GM12801 (cell line): ENCODE measurements around the gene EFHD1.

Source experiments
- CTCF ChIP-seq: IDR thresholded peaks from one replicate; pipeline ENCODE4 v1.5.1; 2011; ENCODE audit warnings: control low read depth; ENCODE audit not compliant: insufficient read length; ENCODE audit errors: extremely low read depth

Gene EFHD1

GRCh38 chr2:232689152-232689910 is 55.9 kb downstream of the EFHD1 start:
- TF ChIP-seq CTCF = no peak

DNA sequence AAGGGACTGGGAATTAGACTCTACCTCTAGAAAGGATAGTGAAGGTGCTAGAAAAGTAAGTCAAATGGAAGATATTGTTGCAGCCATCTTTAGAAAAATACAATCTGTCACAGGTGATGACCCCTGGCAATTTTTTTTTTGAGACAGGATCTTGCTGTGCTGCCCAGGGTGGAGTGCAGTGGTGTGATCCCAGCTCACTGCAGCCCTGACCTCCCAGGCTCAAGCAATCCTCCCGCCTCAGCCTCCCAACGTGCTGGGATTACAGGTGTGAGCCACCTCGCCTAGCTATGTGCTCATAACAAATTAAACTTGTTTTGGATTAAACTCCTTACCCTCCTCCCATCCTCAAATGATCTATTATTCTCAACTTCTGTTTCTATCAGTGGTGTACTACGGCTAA is 59.9 kb downstream of the EFHD1 start:
- TF ChIP-seq CTCF = no peak

DNA sequence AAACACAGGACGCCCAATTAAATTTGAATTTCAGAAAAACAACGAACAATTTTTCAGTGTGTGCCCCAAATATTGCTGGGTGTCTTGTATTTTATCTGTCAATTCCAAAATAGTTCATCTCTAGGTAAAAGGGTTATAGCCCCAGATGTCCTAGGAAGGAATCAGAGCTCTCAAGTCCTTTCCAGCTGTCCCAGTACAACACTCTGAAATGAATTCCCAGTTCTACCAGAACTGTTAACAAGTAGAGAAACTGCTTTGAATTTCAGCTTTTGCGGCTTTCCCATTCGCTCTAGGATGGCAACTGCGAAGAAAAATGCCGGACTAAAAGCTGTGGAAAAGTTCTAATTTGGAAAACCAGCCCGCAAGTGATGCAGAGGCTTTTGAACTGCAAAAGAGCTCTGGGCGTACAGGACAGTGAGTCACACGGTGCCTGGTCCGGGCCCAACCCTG is 63.2 kb downstream of the EFHD1 start:
- no peak for TF ChIP-seq CTCF

DNA sequence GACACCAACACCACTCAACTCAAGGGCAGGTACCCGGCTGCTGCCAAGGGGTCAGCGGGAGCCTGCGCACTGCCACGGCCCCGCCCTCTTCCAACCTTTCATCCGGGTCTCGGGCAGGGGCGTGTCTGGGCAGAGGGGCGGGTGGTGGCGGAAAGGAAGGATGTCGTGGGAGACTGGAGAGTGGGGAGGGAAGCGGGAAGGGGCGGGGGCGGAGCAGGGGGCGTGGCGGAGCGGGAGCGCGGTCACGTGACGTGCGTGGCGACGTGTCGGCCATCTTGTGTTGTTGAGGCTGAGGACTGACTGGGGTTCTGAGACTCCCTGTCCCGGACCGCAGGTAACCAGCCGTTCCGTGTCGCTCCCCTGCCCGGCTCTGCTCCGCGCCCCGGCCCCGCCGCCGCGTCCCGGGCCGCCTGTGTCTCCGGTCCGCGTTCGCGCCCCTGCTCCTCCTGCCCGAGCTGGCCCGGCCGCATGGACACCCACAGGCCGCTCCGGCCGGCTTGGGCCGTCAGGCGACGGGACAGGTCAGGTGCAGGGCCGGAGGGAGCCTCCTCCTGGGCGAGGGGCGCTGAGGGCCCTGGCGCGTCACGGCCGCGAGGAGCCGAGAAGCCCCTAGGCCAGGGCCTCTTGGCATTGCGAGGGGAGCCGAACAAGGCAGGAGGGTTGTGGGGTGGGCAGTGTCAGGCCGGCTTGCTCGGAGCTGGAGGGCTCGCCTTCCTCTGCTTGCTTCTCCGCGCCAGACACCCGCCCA is 63.8 kb downstream of the EFHD1 start, which contains the start of gene GIGYF2:
TSS of gene GIGYF2 (plus strand) at position 273 of the 748 bp plus-strand sequence. CDS start 37,867 bp downstream, outside the sequence.
- TF ChIP-seq CTCF = no peak

DNA sequence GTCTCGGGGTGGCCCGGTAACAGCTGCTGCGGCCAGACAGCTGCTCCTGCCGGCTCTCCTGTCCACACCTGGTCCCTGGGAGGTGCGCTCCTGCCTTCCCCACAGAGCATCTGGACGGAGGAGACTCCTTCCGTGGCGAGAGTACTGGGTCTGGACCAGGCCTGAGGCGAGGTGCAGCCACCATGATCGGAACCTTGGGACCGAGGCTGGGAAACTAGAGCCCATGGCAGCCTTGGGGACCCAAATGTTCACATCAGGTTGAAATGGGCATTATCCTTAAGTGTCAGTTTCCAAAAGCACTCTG is 64.4 kb downstream of the EFHD1 start:
- TF ChIP-seq CTCF = no peak

DNA sequence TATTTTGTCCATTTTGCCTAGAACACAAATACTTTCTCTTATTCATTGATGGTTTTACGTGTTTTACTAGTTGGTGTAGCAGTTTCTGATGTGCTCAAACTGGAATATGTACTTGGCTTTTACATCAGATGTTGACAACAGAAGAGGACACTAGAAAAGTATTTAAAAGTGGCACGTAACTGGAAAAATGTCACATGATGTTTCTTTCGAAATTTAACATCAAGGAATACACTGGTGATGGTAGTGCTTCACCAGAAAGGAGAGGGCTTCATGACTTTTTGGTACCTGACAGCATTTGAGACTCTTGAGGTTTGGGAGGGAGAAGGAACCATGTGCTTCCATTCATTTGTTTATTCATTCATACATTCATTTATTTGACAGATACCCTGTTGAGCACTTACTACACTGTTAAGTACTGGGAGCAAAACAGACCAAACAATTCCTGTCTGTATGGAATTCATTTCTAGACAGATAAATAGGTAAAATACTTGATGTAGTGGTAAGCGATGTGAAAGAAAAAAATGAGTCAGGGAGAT is 65.2 kb downstream of the EFHD1 start:
- TF ChIP-seq CTCF = no peak

DNA sequence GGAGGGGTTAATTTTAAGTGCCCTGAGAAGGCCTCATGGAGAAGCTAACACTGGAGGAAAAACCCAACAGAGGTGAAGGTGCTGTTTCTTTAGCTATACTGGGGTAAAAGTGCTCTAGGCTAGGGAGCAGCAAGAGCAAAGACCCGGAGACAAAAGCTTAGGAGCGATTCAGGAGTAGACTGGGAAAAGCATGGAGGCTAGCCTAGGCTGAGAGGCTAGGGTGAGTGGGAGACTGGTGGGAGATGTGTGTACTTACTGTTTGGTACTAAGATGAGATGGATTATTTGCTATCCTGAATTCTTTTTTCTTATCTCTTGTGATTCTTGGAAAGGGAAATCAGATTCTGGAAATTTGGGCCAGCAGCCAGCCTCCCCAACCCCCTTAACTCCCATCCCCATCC is 65.7 kb downstream of the EFHD1 start:
- TF ChIP-seq CTCF = no peak
